H1 (cell line): ENCODE results near the gene RASAL2.

Experiments used
- CTCF ChIP-seq, 3 experiments: IDR thresholded peaks; 1 replicate in 2 of 3; 2 replicates in 1 of 3; pipeline versions ENCODE4 v1.5.1 to v1.6.1; 2011; ENCODE audit warnings: low read length in 3 of 3, mild to moderate bottlenecking in 3 of 3, inconsistent platforms in 2 of 3, low read depth in 1 of 3, moderate library complexity in 1 of 3; ENCODE audit not compliant: insufficient read depth in 1 of 3; ENCODE audit errors: control extremely low read depth in 1 of 3
- SP1 ChIP-seq: IDR thresholded peaks from 2 replicates; pipeline ENCODE4 v1.6.1; 2011; ENCODE audit warnings: low read depth, low read length
- SRF ChIP-seq: IDR thresholded peaks from 2 replicates; pipeline ENCODE4 v1.6.1; 2011; ENCODE audit warnings: mild to moderate bottlenecking, low read depth, low read length, moderate library complexity
- USF2 ChIP-seq: IDR thresholded peaks from 2 replicates; pipeline ENCODE4 v1.6.1; 2011; ENCODE audit warnings: low read length, improper control_type of control experiment

- no peak for TF ChIP-seq SP1
- TF ChIP-seq CTCF (IDR thresholded peaks at IDR 0.05; ENCODE audit: control extremely low read depth in 1 of 3, insufficient read depth in 1 of 3, low read depth in 1 of 3, low read length in 3 of 3) = no peak
- TF ChIP-seq USF2 = no peak
- no peak for TF ChIP-seq SRF
These were observed 4.4 kb downstream of the RASAL2 start for GRCh38 chr1:178098262-178098661.
